ENCODE data around the gene S100A8.
"Not testable (repeated sequence)": the region's sequence is repeated elsewhere in the genome, so short reads cannot be mapped to it uniquely, and the experiment has no call there.

S100A8 gene

GRCh38 chr1:153347856-153348255, 43.0 kb downstream of the S100A8 start:
- no peak for DNase-seq (ENCODE audit: low read depth, low spot score)

- DNase-seq (ENCODE audit: low read depth, low spot score), result not testable (repeated sequence)
Observed at GRCh38 chr1:153347049-153347448, 43.8 kb downstream of the S100A8 start.

- no peak for DNase-seq (ENCODE audit: low read depth, low spot score)
Observed at GRCh38 chr1:153346077-153346723, 44.7 kb downstream of the S100A8 start.

GRCh38 chr1:153345187-153346076, 45.4 kb downstream of the S100A8 start:
- no peak for DNase-seq (ENCODE audit: low read depth, low spot score)

GRCh38 chr1:153344718-153345025, 46.2 kb downstream of the S100A8 start:
- no peak for DNase-seq (ENCODE audit: low read depth, low spot score)

GRCh38 chr1:153343811-153344717, 46.8 kb downstream of the S100A8 start:
- no peak for DNase-seq (ENCODE audit: low read depth, low spot score)

GRCh38 chr1:153343040-153343681, 47.7 kb downstream of the S100A8 start:
- DNase-seq (ENCODE audit: low read depth, low spot score), result no peak

GRCh38 chr1:153342178-153342577, 48.7 kb downstream of the S100A8 start:
- DNase-seq (ENCODE audit: low read depth, low spot score), result no peak

- no peak for DNase-seq (ENCODE audit: low read depth, low spot score)
Observed at GRCh38 chr1:153341431-153341934, 49.4 kb downstream of the S100A8 start.

- DNase-seq (ENCODE audit: low read depth, low spot score), result no peak
Observed at GRCh38 chr1:153340356-153340755, 50.5 kb downstream of the S100A8 start.
